Measurements from ENCODE around the gene LPGAT1. TPM values are rescaled to one million over a fixed set of nuclear protein-coding genes. Genes with fewer than 3 reads are reported as not detected.

Gene LPGAT1
- total and polyA plus RNA-seq, 2 of the 13 experiments (the other 11 are each of a cell fraction or from before 2014, with no cell fraction given): 12.1 to 48.3 TPM

DNA sequence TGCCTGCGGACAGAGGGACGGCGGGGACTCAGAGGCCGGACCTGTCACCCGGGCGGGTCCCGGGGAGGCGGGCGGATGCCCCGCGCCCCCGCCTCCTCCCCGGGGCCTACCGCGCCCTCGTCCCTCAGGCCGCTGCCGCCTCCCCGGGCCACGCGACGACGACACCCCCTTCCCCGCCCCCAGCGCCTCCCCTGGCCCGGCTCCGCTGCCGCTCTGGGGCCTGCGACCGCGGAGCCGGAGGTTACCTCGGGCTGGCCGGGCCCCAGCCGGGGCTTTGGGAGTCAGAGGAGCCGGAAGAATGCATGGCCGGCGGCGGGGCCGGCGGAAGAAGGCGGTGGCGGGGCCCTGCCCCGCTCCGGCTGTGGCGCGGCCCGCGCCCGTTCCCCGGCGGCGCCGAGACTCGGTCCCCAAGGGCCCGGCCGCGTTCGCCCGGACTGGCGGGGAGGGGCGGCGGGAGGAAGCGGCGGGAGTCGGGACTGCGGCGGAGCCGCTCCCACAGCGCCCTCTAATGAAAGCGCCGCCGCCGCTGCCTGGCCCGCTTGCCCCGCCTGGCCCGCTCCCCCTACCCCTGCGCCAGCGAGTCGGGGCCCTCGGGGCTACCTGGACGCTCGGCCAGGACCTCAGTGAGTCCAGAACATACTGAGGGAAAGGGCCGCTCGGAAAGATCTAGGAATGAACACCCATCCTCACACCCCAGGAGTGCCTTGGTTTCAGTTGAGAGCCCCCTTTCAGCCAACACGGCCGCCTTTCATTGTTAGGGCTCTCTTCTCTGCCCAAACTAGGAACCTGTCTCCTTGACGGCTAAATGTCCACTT lies at the start of gene LPGAT1 (continued):
- no peak for TF ChIP-seq GPN1 (CRISPR knock-in tag; IDR thresholded peaks at IDR 0.05; ENCODE audit: borderline replicate concordance)
- no peak for TF ChIP-seq MBNL3 (CRISPR knock-in tag; conservative IDR thresholded peaks at IDR 0.05)
- no peak for TF ChIP-seq SOX6 (IDR thresholded peaks at IDR 0.05)
- peak; percentile 72 for TF ChIP-seq SOX6 (CRISPR knock-in tag; IDR thresholded peaks at IDR 0.05)
- no peak for TF ChIP-seq SRSF4 (IDR thresholded peaks at IDR 0.05; ENCODE audit: low read depth, low read length, poor library complexity, severe bottlenecking)
- TF ChIP-seq, protein P1, sequence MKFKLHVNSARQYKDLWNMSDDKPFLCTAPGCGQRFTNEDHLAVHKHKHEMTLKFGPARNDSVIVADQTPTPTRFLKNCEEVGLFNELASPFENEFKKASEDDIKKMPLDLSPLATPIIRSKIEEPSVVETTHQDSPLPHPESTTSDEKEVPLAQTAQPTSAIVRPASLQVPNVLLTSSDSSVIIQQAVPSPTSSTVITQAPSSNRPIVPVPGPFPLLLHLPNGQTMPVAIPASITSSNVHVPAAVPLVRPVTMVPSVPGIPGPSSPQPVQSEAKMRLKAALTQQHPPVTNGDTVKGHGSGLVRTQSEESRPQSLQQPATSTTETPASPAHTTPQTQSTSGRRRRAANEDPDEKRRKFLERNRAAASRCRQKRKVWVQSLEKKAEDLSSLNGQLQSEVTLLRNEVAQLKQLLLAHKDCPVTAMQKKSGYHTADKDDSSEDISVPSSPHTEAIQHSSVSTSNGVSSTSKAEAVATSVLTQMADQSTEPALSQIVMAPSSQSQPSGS (CRISPR knock-in tag; IDR thresholded peaks at IDR 0.05): no peak
- no peak for TF ChIP-seq PAF1 (CRISPR knock-in tag; IDR thresholded peaks at IDR 0.05)
- no peak for TF ChIP-seq MEIS1 (CRISPR knock-in tag; IDR thresholded peaks at IDR 0.05; ENCODE audit: borderline replicate concordance)
- TF ChIP-seq EZH2 (conservative IDR thresholded peaks at IDR 0.05; ENCODE audit: low read depth, low read length): no peak
- TF ChIP-seq, protein P2, sequence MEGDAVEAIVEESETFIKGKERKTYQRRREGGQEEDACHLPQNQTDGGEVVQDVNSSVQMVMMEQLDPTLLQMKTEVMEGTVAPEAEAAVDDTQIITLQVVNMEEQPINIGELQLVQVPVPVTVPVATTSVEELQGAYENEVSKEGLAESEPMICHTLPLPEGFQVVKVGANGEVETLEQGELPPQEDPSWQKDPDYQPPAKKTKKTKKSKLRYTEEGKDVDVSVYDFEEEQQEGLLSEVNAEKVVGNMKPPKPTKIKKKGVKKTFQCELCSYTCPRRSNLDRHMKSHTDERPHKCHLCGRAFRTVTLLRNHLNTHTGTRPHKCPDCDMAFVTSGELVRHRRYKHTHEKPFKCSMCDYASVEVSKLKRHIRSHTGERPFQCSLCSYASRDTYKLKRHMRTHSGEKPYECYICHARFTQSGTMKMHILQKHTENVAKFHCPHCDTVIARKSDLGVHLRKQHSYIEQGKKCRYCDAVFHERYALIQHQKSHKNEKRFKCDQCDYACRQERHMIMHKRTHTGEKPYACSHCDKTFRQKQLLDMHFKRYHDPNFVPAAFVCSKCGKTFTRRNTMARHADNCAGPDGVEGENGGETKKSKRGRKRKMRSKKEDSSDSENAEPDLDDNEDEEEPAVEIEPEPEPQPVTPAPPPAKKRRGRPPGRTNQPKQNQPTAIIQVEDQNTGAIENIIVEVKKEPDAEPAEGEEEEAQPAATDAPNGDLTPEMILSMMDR (CRISPR knock-in tag; IDR thresholded peaks at IDR 0.05): peak; percentile 84
- no peak; the same call in 1 of the 2 replicates for TF ChIP-seq KDM5B (CRISPR knock-in tag; IDR thresholded peaks at IDR 0.05; ENCODE audit: borderline replicate concordance)
- no peak for TF ChIP-seq ZNF674 (CRISPR knock-in tag; IDR thresholded peaks at IDR 0.05; ENCODE audit: low read depth)
- TF ChIP-seq TOE1 (CRISPR knock-in tag; IDR thresholded peaks at IDR 0.05): no peak
- TF ChIP-seq CREB1 (IDR thresholded peaks at IDR 0.05): no peak
- no peak for TF ChIP-seq CREB1 (CRISPR knock-in tag; IDR thresholded peaks at IDR 0.05)
- TF ChIP-seq, protein P3, sequence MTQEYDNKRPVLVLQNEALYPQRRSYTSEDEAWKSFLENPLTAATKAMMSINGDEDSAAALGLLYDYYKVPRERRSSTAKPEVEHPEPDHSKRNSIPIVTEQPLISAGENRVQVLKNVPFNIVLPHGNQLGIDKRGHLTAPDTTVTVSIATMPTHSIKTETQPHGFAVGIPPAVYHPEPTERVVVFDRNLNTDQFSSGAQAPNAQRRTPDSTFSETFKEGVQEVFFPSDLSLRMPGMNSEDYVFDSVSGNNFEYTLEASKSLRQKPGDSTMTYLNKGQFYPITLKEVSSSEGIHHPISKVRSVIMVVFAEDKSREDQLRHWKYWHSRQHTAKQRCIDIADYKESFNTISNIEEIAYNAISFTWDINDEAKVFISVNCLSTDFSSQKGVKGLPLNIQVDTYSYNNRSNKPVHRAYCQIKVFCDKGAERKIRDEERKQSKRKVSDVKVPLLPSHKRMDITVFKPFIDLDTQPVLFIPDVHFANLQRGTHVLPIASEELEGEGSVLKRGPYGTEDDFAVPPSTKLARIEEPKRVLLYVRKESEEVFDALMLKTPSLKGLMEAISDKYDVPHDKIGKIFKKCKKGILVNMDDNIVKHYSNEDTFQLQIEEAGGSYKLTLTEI (CRISPR knock-in tag; conservative IDR thresholded peaks at IDR 0.05): no peak
- peak; percentile 51; the same call in 1 of the 2 replicates for TF ChIP-seq PHF21A (CRISPR knock-in tag; IDR thresholded peaks at IDR 0.05)
- TF ChIP-seq ZNF564 (CRISPR knock-in tag; IDR thresholded peaks at IDR 0.05): no peak
- no peak for TF ChIP-seq CBFB (CRISPR knock-in tag; IDR thresholded peaks at IDR 0.05)
- TF ChIP-seq ZNF296 (CRISPR knock-in tag; conservative IDR thresholded peaks at IDR 0.05): no peak
- no peak for TF ChIP-seq CSRNP1 (CRISPR knock-in tag; IDR thresholded peaks at IDR 0.05)
- TF ChIP-seq CCDC6 (CRISPR knock-in tag; IDR thresholded peaks at IDR 0.05): no peak
- no peak for TF ChIP-seq ZKSCAN5 (CRISPR knock-in tag; IDR thresholded peaks at IDR 0.05)
- no peak for TF ChIP-seq YEATS2 (CRISPR knock-in tag; IDR thresholded peaks at IDR 0.05; ENCODE audit: borderline replicate concordance)

All from HepG2 (cell line).